GM18502 (cell line): Measurements from ENCODE around the gene PTGER2.

Experiments
- ATAC-seq: cut with Tn5 transposase; IDR thresholded peaks from one replicate; pipeline ENCODE4 v1.9.1; 2021; ENCODE audit warnings: mild to moderate bottlenecking; ENCODE audit not compliant: unreplicated experiment, poor library complexity

PTGER2 gene

GRCh38 chr14:52365071-52365470 lies 51.0 kb downstream of the PTGER2 start:
- no peak for ATAC-seq

GRCh38 chr14:52366796-52367315 lies 52.7 kb downstream of the PTGER2 start:
- ATAC-seq, result no peak

GRCh38 chr14:52369305-52369801 lies 55.2 kb downstream of the PTGER2 start:
- ATAC-seq, result no peak

GRCh38 chr14:52370406-52370935 lies 56.4 kb downstream of the PTGER2 start:
- ATAC-seq, result no peak

GRCh38 chr14:52377940-52378339 lies 63.8 kb downstream of the PTGER2 start:
- ATAC-seq, result no peak
